Measurements from ENCODE around the gene EPO.

GRCh38 chr7:100745184-100745583 lies 24.9 kb downstream of the EPO start:
- TF ChIP-seq CTCF (IDR thresholded peaks at IDR 0.05; ENCODE audit: low read length) (no peak), EZH2phosphoT487 (IDR thresholded peaks at IDR 0.05; ENCODE audit: low read length) (no peak)
